Posterior cingulate gyrus (tissue), 11 donors: ENCODE data around the gene RALGPS1.

Experiments used
- DNase-seq, 10 donors: peaks; one replicate each; pipeline versions ENCODE4 v3.0.0 to v3.0.0-alpha.2; 2020 to 2021; ENCODE audit warnings: mixed read lengths in 3 of 10
- intact Hi-C: fragments of 100-400 bp; cut with DNase I; formaldehyde crosslinking; loops from one replicate; pipeline ENCODE4 v1.15.1; 2023

RALGPS1 gene

DNA sequence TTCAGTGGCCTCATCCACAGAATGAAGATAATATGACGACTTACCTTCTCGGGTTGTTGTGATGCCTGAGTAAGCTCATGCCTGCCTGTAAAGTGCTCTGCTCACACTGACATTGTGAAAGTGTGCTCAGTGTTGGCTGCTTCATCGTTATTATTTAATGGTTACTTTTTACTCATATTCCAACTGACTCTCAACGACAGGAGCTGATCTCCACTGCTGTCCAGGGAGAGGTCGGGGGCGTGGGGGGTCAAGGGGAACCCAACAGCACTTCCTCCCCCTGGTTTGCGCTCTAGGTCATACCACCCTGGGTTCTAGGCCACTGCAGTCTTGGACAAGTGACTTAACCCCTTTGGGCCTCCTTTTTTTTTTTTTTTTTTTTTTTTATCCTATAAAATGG lies 260.7 kb downstream of the RALGPS1 start:
- DNase-seq = no peak
- intact Hi-C loops = no loop called here

DNA sequence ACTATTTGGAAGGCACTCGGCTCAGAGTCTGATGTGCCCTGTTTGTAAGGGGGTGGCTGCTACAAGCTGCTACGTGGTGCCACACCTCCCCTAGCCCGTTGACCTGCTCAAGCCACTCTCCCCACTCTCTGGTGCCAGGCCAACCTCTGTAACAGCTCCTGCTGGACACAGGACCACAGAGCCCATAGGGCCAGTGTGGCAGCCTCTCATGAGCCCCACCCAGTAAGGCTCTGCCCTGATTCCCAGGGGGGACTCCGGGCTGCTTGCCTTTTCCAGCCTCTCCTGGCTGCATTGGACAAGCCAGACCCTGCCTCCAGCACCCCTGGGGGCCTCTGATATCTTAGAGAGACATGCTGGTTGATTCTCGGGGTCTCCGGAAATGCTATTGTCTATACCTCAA lies 261.2 kb downstream of the RALGPS1 start:
- intact Hi-C loops = no loop called here
- peak in 1 of 10 donors; percentile 13 for DNase-seq

DNA sequence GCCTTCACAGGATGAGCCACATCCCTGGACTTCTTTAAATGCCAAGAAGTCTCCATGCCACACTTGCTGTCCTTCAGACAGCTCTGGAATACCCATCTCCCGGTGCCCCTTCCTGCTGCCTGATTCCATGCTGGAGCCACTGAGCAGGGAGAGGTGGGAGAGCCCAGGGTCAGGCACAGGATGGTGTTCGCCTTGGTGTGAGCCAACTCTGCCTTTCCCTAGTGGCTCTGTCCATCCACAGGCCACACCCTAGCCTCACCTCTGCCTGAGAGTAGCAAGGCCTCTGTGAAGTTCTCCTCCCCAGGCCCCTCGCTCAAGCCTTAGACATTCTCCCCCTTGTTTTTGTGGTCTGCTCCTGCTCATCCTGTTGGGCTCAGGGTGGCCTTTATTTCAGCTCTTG lies 262.0 kb downstream of the RALGPS1 start:
- DNase-seq = peak in 1 of 10 donors; percentile 5
- intact Hi-C loops = no loop called here

DNA sequence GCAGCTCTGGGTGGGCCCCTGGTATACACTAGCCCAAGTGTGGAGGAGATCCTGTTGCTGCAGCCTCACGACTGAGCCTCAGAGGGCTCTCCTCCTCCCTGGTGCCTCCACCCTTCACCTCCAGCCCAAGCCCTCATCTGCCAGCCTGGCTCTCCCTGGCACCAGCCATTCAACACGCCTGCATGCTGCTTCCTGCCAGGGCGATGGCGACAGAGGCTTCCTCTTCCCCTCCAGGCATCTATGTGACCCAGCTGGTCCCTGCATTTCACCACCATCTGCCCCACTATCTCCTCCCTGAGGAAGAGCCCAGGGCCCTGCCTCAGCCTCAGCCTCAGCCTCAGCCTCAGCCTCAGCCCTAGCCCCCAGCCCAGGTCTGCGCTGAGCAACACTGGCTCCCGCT lies 262.6 kb downstream of the RALGPS1 start:
- DNase-seq = peak in 5 of 10 donors; percentile 7 to 77 (median 39)

GRCh38 chr9:127177665-127178265 lies 263.2 kb downstream of the RALGPS1 start:
- intact Hi-C loops = no loop called here
- DNase-seq = peak in 3 of 10 donors; percentile 1 to 71 (median 31)

More for the DNA sequence above, 262.6 kb downstream of the RALGPS1 start:
- intact Hi-C loops = no loop called here

DNA sequence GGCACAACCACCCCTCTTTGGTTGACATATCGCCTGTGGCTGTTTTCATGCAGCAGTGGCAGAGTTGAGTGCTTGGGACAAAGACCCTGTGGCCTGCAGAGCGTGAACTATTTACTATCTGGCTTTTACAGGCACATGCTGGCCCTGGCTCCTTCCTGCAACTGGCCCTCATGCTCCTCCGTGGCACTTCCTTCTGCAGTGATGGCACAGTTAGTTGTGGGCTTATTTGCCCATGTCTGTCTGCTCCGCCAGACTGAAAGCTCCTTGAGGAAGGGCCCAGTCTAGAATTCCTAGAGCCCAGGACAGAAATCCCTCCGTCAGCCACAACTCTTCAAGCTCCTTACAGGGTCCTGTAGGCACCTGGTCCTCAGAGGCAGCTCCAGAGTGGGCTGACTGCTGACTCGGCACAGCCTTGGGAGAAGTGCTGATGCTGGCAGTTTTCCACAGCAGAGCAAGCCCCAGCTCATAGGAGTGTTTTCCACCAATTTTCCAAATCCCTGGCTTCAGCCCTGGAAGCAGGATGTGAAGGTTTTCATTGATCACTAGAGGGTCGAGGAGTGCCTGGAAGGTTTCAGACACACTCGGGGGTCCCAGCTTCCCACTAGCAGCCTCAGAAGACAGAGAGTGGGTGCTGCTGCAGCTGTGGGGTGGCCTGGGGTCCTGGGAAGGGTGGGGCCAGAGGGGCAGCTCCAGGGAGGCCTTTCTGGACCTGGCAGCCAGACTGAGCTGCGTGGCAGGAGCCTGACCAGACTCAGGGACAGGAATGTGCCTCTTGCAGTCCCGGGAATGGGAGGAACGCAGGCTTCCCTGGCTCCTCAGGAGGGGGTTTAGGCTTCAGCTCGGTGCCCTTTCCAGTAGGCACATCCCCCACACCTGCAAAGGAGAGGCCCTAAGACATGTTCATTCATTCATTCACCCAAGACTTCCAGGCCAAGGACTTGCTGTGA lies 264.4 kb downstream of the RALGPS1 start:
- intact Hi-C loops = no loop called here
- peak in 9 of 10 donors; percentile 8 to 90 (median 44) for DNase-seq

- peak in 7 of 10 donors; percentile 2 to 50 (median 10) for DNase-seq
Measured at GRCh38 chr9:127179633-127180441, 265.3 kb downstream of the RALGPS1 start.

DNA sequence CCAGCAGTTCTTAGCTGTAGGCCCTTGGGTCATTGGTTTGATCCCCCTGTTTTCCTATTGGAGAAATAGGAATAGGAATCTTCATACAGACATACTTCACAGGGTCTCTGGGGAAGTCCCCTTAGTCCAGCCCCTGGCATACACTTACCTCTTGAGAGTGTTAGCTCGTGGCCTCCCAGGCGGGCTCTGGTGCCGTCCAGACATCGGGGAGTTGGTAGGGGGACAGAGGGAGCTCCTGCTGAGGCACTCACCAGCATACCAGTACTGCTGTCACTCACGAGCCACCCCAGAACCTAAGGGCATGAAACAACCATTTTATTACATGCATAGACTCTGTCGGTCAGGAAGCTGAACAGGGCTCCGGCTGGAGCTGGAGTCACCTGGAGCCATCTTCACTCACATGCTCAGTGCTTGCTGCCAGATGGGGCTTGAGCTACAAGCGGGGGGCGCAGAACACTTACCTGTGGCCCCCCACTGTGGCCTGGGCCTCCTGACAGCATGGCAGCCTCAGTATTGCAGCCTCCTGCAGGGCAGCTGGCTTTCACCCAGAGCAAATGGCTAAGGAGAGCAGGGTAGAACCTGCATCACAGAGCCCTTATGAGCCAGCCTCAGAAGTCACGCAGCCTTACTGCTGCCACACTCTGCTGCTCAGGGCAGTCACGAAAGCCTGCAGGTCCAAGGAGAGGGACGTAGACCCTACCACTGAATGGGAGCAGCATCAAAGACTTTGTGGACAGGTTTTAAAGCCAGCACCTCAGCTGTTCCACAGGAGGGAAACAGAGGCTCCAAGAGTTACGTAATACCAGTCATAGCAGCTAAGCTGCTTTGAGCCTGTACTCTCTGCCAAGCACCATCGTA lies 266.1 kb downstream of the RALGPS1 start:
- intact Hi-C loops = loop anchor here (10.0 kb wide), 1 partner anchor 56 kb away; the partner anchor contains the start of gene ANGPTL2
- peak in 7 of 10 donors; percentile 2 to 55 (median 12) for DNase-seq

More at GRCh38 chr9:127179633-127180441, 265.3 kb downstream of the RALGPS1 start:
- intact Hi-C loops = loop anchor here (10.0 kb wide), 1 partner anchor 55 kb away; the partner anchor contains the start of gene ANGPTL2

DNA sequence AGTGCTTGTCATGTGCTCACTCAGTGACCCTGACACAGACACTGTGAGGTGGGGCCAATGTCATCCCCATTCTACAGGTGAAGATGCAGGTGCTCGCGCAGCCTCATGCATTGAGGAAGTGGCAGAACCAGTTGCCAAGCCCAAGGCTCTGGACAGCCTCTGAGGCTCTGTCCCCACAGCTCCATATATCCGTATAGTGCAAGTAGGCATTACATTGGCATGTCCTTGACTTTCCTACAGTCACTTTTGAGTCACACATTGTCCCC lies 266.7 kb downstream of the RALGPS1 start:
- DNase-seq = peak in 3 of 10 donors; percentile 2 to 3 (median 3)
- intact Hi-C loops = loop anchor here (10.0 kb wide), 1 partner anchor 56 kb away; the partner anchor contains the start of gene ANGPTL2

GRCh38 chr9:127181595-127182190 lies 267.1 kb downstream of the RALGPS1 start:
- intact Hi-C loops = loop anchor here (10.0 kb wide), 1 partner anchor 57 kb away; the partner anchor contains the start of gene ANGPTL2
- DNase-seq = peak in 2 of 10 donors; percentile 5 to 43

DNA sequence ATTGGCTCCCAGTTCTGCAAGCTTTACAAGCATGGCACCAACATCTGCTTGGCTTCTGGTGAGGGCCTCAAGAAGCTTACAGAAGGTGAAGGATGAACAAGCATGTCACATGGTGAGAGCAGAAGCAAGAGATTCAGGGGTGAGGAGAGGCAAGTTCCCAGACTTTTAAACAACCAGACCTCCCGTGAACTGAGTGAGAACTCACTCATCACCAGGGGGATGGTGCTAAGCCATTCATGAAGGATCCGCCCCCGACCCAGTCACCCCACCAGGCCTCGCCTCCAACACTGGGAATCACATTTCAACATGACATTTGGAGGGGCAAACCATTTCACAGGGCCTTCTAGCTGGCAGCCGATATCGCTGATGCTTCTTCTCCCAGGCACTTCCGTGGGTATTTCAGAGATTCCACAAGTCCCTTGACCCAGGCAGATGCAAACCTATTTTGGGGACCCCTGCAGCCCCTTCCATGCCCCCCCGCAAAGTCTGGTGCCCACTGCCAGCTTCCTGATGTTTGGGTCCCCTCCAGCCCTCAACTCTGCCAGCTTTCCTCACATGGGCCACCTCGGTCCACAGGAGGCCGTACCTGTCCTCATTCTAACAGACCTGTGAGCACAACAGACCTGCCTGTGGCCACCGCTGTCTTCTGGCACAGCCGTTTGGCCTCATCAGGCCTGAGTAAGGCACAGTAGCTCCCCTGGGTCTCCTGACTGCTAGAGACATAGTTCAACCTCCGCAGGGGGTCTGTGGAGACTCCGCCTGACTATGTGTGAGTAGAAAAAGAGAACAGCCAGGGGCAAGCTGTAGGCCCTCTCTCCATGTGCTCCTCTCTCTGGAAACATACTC lies 268.5 kb downstream of the RALGPS1 start:
- peak in 4 of 10 donors; percentile 3 to 66 (median 34) for DNase-seq
- intact Hi-C loops = loop anchor here (10.0 kb wide), 1 partner anchor 58 kb away; the partner anchor contains the start of gene ANGPTL2

GRCh38 chr9:127183814-127184582 lies 269.4 kb downstream of the RALGPS1 start:
- intact Hi-C loops = loop anchor here (10.0 kb wide), 1 partner anchor 59 kb away; the partner anchor contains the start of gene ANGPTL2
- peak in 4 of 10 donors; percentile 16 to 73 (median 54) for DNase-seq

GRCh38 chr9:127184641-127185040 lies 270.1 kb downstream of the RALGPS1 start:
- DNase-seq = peak in 4 of 10 donors; percentile 22 to 84 (median 71)
- intact Hi-C loops = loop anchor here (10.0 kb wide), 1 partner anchor 60 kb away; the partner anchor contains the start of gene ANGPTL2

DNA sequence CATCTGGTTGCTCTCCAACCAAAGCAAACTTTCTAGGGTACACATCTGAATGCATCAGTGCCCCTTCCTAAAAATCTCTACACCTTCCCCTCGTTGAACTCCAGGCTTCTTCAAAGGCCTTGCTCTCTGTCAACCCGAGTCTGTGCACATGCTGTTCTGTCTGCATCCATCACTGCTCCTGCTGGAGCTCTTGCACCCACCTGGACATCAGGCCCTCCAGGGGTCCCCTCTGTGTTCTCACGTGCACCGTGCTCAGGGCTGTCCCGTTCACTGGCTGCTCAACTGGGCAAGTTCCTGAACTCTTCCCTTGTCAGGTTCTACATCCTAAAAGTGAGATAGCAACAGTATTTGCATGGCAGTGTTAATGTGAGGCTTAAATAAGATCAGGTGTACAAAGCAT lies 270.6 kb downstream of the RALGPS1 start:
- intact Hi-C loops = loop anchor here (10.0 kb wide), 1 partner anchor 60 kb away; the partner anchor contains the start of gene ANGPTL2

DNA sequence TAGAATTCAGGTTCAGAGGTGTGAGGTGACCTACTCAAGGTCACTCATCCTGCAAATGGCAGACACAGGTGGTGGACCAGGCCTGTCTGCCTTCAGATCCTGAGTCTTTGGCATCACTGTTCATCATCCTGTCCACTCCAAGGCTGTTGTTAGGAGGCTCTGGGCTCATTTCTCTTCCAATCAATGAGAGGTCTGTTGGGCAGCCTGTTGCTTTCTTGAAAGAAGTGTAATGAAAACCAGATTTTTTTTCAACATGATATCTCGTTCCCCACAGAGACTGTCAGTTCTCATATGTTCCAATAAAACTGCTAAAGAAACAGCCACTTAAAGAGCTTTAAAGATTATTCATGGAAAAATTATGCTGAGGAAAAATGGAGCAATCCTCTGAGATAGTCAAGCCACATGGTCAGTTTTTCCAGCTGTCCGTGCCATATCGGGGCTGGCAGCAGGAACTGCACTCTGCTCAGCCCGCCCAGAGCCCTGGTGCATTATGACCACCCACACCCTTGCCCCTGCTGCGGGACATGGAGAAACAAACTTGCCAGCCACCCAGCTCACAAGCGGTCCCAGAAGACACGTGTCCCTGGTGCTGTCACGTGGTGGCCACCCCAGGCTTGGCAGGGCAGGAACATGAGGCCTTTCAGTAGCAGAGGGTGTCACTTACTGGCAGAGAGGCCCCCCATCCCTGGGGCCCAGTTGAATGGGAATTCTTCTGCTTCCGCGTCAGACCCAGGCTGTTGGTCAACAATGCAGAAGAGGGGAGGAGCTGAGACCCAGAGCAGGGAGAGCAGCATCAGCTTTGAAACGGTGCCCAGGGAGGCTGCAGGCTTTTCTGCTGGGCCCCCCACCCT lies 271.6 kb downstream of the RALGPS1 start:
- DNase-seq = peak; percentile 64 to 98 (median 84)
- intact Hi-C loops = loop anchor here (10.0 kb wide), 1 partner anchor 61 kb away; the partner anchor contains the start of gene ANGPTL2

More for the DNA sequence above, 270.6 kb downstream of the RALGPS1 start:
- peak in 3 of 10 donors; percentile 4 to 43 (median 40) for DNase-seq

- DNase-seq = no peak
- intact Hi-C loops = loop anchor here (10.0 kb wide), 1 partner anchor 62 kb away; the partner anchor contains the start of gene ANGPTL2
Measured at GRCh38 chr9:127186806-127187205, 272.2 kb downstream of the RALGPS1 start.
